GM21619 (cell line): ENCODE data around the gene ADGRG6.

Experiments
- ATAC-seq: cut with Tn5 transposase; IDR thresholded peaks from one replicate; pipeline ENCODE4 v1.9.1; 2021; ENCODE audit not compliant: unreplicated experiment

Gene ADGRG6

GRCh38 chr6:142290851-142291250 is 11.0 kb upstream of the ADGRG6 start:
- no peak for ATAC-seq

GRCh38 chr6:142291512-142291911 is 10.3 kb upstream of the ADGRG6 start:
- ATAC-seq: no peak

- no peak for ATAC-seq
These were observed 9.5 kb upstream of the ADGRG6 start for GRCh38 chr6:142292166-142292924.

GRCh38 chr6:142293121-142293520 is 8.7 kb upstream of the ADGRG6 start:
- ATAC-seq: no peak

- ATAC-seq: no peak
These were observed 7.1 kb upstream of the ADGRG6 start for GRCh38 chr6:142294679-142295078.

- ATAC-seq: no peak
These were observed 4.7 kb upstream of the ADGRG6 start for GRCh38 chr6:142296975-142297604.

- ATAC-seq: no peak
These were observed 4.2 kb upstream of the ADGRG6 start for GRCh38 chr6:142297605-142297995.

GRCh38 chr6:142297996-142298753 is 3.6 kb upstream of the ADGRG6 start:
- ATAC-seq: no peak

- ATAC-seq: no peak
These were observed 1.5 kb upstream of the ADGRG6 start for GRCh38 chr6:142300302-142300701.

GRCh38 chr6:142300758-142301650 is 803 bp upstream of the ADGRG6 start:
- peak; percentile 18 for ATAC-seq

GRCh38 chr6:142302421-142303175 is 791 bp downstream of the ADGRG6 start:
- no peak for ATAC-seq

GRCh38 chr6:142303176-142303533 is 1.3 kb downstream of the ADGRG6 start:
- ATAC-seq: no peak

- no peak for ATAC-seq
These were observed 2.4 kb downstream of the ADGRG6 start for GRCh38 chr6:142304241-142304640.

GRCh38 chr6:142306736-142307135 is 4.9 kb downstream of the ADGRG6 start:
- no peak for ATAC-seq

GRCh38 chr6:142307963-142308748 is 6.3 kb downstream of the ADGRG6 start:
- ATAC-seq: no peak

GRCh38 chr6:142309426-142309825 is 7.6 kb downstream of the ADGRG6 start:
- ATAC-seq: no peak

- ATAC-seq: no peak
These were observed 11.5 kb downstream of the ADGRG6 start for GRCh38 chr6:142313284-142313683.

- ATAC-seq: no peak
These were observed 15.1 kb downstream of the ADGRG6 start for GRCh38 chr6:142316791-142317368.

- no peak for ATAC-seq
These were observed 16.9 kb downstream of the ADGRG6 start for GRCh38 chr6:142318714-142319113.
